OCI-LY7 (cell line): Measurements from ENCODE around the gene MAST2.

Experiments
- EZH2phosphoT487 ChIP-seq: fragments of 200-600 bp; sonication (generic); IDR thresholded peaks from 2 replicates; pipeline ENCODE4 v1.6.1; 2018; ENCODE audit warnings: low read depth, borderline replicate concordance, mild to moderate bottlenecking, mixed run types, antibody characterized with exemption, low read length, moderate library complexity, mixed read lengths
- TF ChIP-seq, protein P1 (sequence below): fragments of 200-600 bp; sonication (generic); conservative IDR thresholded peaks from 2 replicates; pipeline ENCODE4 v1.5.1; 2014; ENCODE audit warnings: mild to moderate bottlenecking, antibody characterized with exemption, low read length, moderate library complexity, mixed read lengths

DNA sequence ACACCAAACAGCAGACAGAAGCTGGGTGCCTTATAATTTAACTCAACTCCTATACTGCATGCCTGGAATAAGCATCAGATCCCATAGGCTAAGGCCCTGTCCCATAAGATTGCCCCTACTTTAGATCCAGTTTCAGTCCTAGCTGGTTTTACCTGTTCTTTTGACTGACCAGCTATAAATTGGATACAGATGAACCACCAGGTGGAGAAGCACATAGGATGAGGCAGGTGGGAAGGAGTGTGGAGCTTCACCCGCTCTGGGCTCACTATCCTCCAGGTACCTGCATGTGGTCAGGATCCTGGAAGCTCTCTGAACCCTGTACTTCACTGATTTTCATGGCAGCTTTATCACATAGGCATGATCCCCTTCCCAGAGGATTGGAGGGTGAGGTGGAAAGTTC, 51.3 kb downstream of the MAST2 start:
- TF ChIP-seq EZH2phosphoT487: no peak
- TF ChIP-seq, protein P1, sequence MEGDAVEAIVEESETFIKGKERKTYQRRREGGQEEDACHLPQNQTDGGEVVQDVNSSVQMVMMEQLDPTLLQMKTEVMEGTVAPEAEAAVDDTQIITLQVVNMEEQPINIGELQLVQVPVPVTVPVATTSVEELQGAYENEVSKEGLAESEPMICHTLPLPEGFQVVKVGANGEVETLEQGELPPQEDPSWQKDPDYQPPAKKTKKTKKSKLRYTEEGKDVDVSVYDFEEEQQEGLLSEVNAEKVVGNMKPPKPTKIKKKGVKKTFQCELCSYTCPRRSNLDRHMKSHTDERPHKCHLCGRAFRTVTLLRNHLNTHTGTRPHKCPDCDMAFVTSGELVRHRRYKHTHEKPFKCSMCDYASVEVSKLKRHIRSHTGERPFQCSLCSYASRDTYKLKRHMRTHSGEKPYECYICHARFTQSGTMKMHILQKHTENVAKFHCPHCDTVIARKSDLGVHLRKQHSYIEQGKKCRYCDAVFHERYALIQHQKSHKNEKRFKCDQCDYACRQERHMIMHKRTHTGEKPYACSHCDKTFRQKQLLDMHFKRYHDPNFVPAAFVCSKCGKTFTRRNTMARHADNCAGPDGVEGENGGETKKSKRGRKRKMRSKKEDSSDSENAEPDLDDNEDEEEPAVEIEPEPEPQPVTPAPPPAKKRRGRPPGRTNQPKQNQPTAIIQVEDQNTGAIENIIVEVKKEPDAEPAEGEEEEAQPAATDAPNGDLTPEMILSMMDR: no peak
